Epidermal melanocyte (primary cell): ENCODE results near the gene RECQL5.
"Not testable (repeated sequence)": the region's sequence is repeated elsewhere in the genome, so short reads cannot be mapped to it uniquely, and the experiment has no call there.

Source experiments
- DNase-seq: peaks from one replicate; pipeline ENCODE4 v3.0.0; 2011; ENCODE audit warnings: low spot score; ENCODE audit not compliant: insufficient read length

Gene RECQL5

GRCh38 chr17:75649687-75650086 lies 17.3 kb downstream of the RECQL5 start:
- no peak for DNase-seq

- no peak for DNase-seq
These were observed 19.0 kb downstream of the RECQL5 start for GRCh38 chr17:75647921-75648320.

GRCh38 chr17:75647061-75647460 lies 19.9 kb downstream of the RECQL5 start:
- DNase-seq, result no peak

- no peak for DNase-seq
These were observed 20.3 kb downstream of the RECQL5 start for GRCh38 chr17:75646638-75646992.

GRCh38 chr17:75645889-75646637 lies 20.9 kb downstream of the RECQL5 start:
- DNase-seq, result no peak

GRCh38 chr17:75645501-75645888 lies 21.5 kb downstream of the RECQL5 start:
- no peak for DNase-seq

- no peak for DNase-seq
These were observed 23.3 kb downstream of the RECQL5 start for GRCh38 chr17:75643643-75644017.

GRCh38 chr17:75642784-75643642 lies 23.9 kb downstream of the RECQL5 start:
- no peak for DNase-seq

GRCh38 chr17:75642182-75642783 lies 24.7 kb downstream of the RECQL5 start:
- no peak for DNase-seq

GRCh38 chr17:75641343-75641742 lies 25.6 kb downstream of the RECQL5 start:
- no peak for DNase-seq

- DNase-seq, result no peak
These were observed 26.3 kb downstream of the RECQL5 start for GRCh38 chr17:75640556-75641119.

GRCh38 chr17:75639771-75640555 lies 27.0 kb downstream of the RECQL5 start:
- no peak for DNase-seq

GRCh38 chr17:75639327-75639726 lies 27.6 kb downstream of the RECQL5 start:
- DNase-seq, result no peak

GRCh38 chr17:75638893-75639292 lies 28.1 kb downstream of the RECQL5 start:
- DNase-seq, result no peak

GRCh38 chr17:75638039-75638438 lies 28.9 kb downstream of the RECQL5 start:
- DNase-seq, result not testable (repeated sequence)

- no peak for DNase-seq
These were observed 29.4 kb downstream of the RECQL5 start for GRCh38 chr17:75637551-75637950.

GRCh38 chr17:75637143-75637538 lies 29.8 kb downstream of the RECQL5 start:
- no peak for DNase-seq

GRCh38 chr17:75636381-75637142 lies 30.4 kb downstream of the RECQL5 start:
- DNase-seq, result no peak

- no peak for DNase-seq
These were observed 31.2 kb downstream of the RECQL5 start for GRCh38 chr17:75635610-75636202.
